Neural cell (in vitro differentiated cells): ENCODE data around the gene NUP155. TPM values are rescaled to one million over a fixed set of nuclear protein-coding genes. Genes with fewer than 3 reads are reported as not detected.
"Not testable (repeated sequence)": the region's sequence is repeated elsewhere in the genome, so short reads cannot be mapped to it uniquely, and the experiment has no call there.

Experiments
- H2AFZ ChIP-seq: fragments of 200-600, 300-800 bp; sonication (generic), shearing (Covaris generic); 2 replicates; pipeline ENCODE4 v1.6.0; 2014; ENCODE audit warnings: low read depth, mild to moderate bottlenecking, antibody characterized with exemption, low read length, moderate library complexity
- H3F3A ChIP-seq: fragments of 200-600 bp; shearing (Covaris generic); 2 replicates; pipeline ENCODE4 v1.6.1; 2016; ENCODE audit warnings: mild to moderate bottlenecking, moderate library complexity, mixed read lengths, antibody characterized with exemption, low read length; ENCODE audit not compliant: insufficient read depth, poor library complexity, severe bottlenecking
- H3K27ac ChIP-seq: fragments of 200-600, 300-800 bp; sonication (generic), shearing (Covaris generic); 2 replicates; pipeline ENCODE4 v1.5.1; 2014; ENCODE audit warnings: mild to moderate bottlenecking, low read length, moderate library complexity
- H3K27me3 ChIP-seq: fragments of 300-800, 200-600 bp; sonication (generic), shearing (Covaris generic); 2 replicates; pipeline ENCODE4 v1.6.0; 2014; ENCODE audit warnings: mild to moderate bottlenecking, low read depth, low read length, moderate library complexity; ENCODE audit not compliant: insufficient read depth
- H3K36me3 ChIP-seq: fragments of 300-800, 200-600 bp; sonication (generic), shearing (Covaris generic); 2 replicates; pipeline ENCODE4 v1.5.1; 2014; ENCODE audit warnings: mild to moderate bottlenecking, antibody characterized with exemption, low read length, moderate library complexity; ENCODE audit not compliant: insufficient read depth
- H3K4me2 ChIP-seq: fragments of 300-800, 200-600 bp; sonication (generic), shearing (Covaris generic); 2 replicates; pipeline ENCODE4 v1.6.0; 2014; ENCODE audit warnings: mild to moderate bottlenecking, low read length
- H3K4me3 ChIP-seq: fragments of 300-800, 200-600 bp; sonication (generic), shearing (Covaris generic); 2 replicates; pipeline ENCODE4 v1.5.1; 2014; ENCODE audit warnings: mild to moderate bottlenecking, low read length, moderate library complexity
- H3K79me2 ChIP-seq: fragments of 200-600 bp; shearing (Covaris generic); replicated peaks from 2 replicates; pipeline ENCODE4 v1.6.0; 2014; ENCODE audit warnings: mild to moderate bottlenecking, low read length, moderate library complexity; ENCODE audit not compliant: insufficient read depth
- H3K9ac ChIP-seq: fragments of 300-800, 200-600 bp; sonication (generic), shearing (Covaris generic); 2 replicates; pipeline ENCODE4 v1.6.1; 2016; ENCODE audit warnings: mild to moderate bottlenecking, low read length, mixed read lengths
- H3K9me2 ChIP-seq: fragments of 200-600 bp; shearing (Covaris generic); 2 replicates; pipeline ENCODE4 v1.6.1; 2016; ENCODE audit warnings: mild to moderate bottlenecking, low read length, mixed read lengths; ENCODE audit not compliant: insufficient read depth
- H3K9me3 ChIP-seq: fragments of 200-600, 300-800 bp; sonication (generic), shearing (Covaris generic); 2 replicates; pipeline ENCODE4 v1.6.1; 2016; ENCODE audit warnings: mild to moderate bottlenecking, mixed run types, low read length, moderate library complexity, mixed read lengths
- H4K20me1 ChIP-seq: fragments of 200-600 bp; shearing (Covaris generic); 2 replicates; pipeline ENCODE4 v1.6.1; 2016; ENCODE audit warnings: mild to moderate bottlenecking, mixed run types; ENCODE audit not compliant: insufficient read depth
- EP300 ChIP-seq: fragments of 450-650 bp; conservative IDR thresholded peaks from 2 replicates; pipeline ENCODE4 v1.6.1; 2014; ENCODE audit warnings: antibody characterized with exemption, mild to moderate bottlenecking, moderate library complexity; ENCODE audit not compliant: poor library complexity, severe bottlenecking
- EZH2 ChIP-seq: fragments of 200-600, 300-800 bp; shearing (Covaris generic), sonication (generic); IDR thresholded peaks from 2 replicates; pipeline ENCODE4 v1.6.1; 2014; ENCODE audit warnings: antibody characterized with exemption, low read length, borderline replicate concordance, mild to moderate bottlenecking; ENCODE audit not compliant: insufficient read depth, poor library complexity, severe bottlenecking
- MXI1 ChIP-seq: fragments of 450-650 bp; conservative IDR thresholded peaks from 2 replicates; pipeline ENCODE4 v1.6.1; 2014; ENCODE audit warnings: antibody characterized with exemption, mild to moderate bottlenecking; ENCODE audit not compliant: poor library complexity, severe bottlenecking
- POLR2AphosphoS5 ChIP-seq: IDR thresholded peaks from 2 replicates; pipeline ENCODE4 v1.6.1; 2012
- RAD21 ChIP-seq: fragments of 450-650 bp; conservative IDR thresholded peaks from 2 replicates; pipeline ENCODE4 v1.6.1; 2014; ENCODE audit warnings: antibody characterized with exemption, mild to moderate bottlenecking, moderate library complexity
- SMC3 ChIP-seq: fragments of 450-650 bp; conservative IDR thresholded peaks from 2 replicates; pipeline ENCODE4 v1.6.1; 2014; ENCODE audit warnings: antibody characterized with exemption, mild to moderate bottlenecking, moderate library complexity; ENCODE audit not compliant: poor library complexity
- TAF1 ChIP-seq: IDR thresholded peaks from 2 replicates; pipeline ENCODE4 v1.6.1; 2012; ENCODE audit warnings: low read depth
- polyA plus RNA-seq: library from polyadenylated mRNA; depleted of rRNA; stranded (reverse); fragments of >200 nt; gene quantifications from 2 replicates; pipeline ENCODE4 v1.2.3, GENCODE V29; 2014
- TF ChIP-seq, protein P1 (sequence below): fragments of 450-650 bp; IDR thresholded peaks from 2 replicates; pipeline ENCODE4 v1.5.1; 2014; ENCODE audit warnings: antibody characterized with exemption, mild to moderate bottlenecking, moderate library complexity; ENCODE audit not compliant: poor library complexity, severe bottlenecking
- TF ChIP-seq, protein P2 (sequence below): IDR thresholded peaks from 2 replicates; pipeline ENCODE4 v1.6.1; 2012; ENCODE audit warnings: borderline replicate concordance

The NUP155 gene
- polyA plus RNA-seq, 1 donor from 2014 or later = 15.9 TPM

DNA sequence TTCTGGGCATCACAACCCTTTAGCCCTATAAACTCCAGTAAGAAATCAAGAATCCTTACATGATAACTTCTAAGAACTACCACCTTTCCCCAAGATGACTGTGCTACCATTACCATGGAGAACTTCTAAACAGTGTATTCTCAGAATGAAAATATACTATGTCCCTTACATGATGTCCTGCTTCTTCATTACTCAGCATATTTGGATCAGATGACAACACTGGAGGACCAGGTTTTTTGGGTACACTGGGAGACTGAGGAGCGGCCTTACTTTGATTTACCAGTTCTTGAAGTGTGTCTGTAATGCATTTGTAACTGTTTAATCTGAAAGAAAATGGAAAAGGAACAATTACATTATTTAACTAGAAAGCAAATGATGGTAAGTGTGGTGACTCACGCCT, 66.0 kb downstream of the NUP155 start:
- H3K4me2 ChIP-seq = no peak overlapping the region
- no peaks in the 10 kb centered on the region for H3K9me3 ChIP-seq
- no peaks in the 10 kb centered on the region for H3K27me3 ChIP-seq
- no peaks in the 10 kb centered on the region for H4K20me1 ChIP-seq
- no peak overlapping the region for H3K9ac ChIP-seq
- H2AFZ ChIP-seq = no peak overlapping the region
- no peak overlapping the region for H3K4me3 ChIP-seq
- no peaks in the 10 kb centered on the region for H3K36me3 ChIP-seq
- H3K27ac ChIP-seq = no peak overlapping the region
- no peaks in the 10 kb centered on the region for H3K9me2 ChIP-seq
- TF ChIP-seq, protein P1, sequence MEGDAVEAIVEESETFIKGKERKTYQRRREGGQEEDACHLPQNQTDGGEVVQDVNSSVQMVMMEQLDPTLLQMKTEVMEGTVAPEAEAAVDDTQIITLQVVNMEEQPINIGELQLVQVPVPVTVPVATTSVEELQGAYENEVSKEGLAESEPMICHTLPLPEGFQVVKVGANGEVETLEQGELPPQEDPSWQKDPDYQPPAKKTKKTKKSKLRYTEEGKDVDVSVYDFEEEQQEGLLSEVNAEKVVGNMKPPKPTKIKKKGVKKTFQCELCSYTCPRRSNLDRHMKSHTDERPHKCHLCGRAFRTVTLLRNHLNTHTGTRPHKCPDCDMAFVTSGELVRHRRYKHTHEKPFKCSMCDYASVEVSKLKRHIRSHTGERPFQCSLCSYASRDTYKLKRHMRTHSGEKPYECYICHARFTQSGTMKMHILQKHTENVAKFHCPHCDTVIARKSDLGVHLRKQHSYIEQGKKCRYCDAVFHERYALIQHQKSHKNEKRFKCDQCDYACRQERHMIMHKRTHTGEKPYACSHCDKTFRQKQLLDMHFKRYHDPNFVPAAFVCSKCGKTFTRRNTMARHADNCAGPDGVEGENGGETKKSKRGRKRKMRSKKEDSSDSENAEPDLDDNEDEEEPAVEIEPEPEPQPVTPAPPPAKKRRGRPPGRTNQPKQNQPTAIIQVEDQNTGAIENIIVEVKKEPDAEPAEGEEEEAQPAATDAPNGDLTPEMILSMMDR = no peak
- TF ChIP-seq, protein P2, sequence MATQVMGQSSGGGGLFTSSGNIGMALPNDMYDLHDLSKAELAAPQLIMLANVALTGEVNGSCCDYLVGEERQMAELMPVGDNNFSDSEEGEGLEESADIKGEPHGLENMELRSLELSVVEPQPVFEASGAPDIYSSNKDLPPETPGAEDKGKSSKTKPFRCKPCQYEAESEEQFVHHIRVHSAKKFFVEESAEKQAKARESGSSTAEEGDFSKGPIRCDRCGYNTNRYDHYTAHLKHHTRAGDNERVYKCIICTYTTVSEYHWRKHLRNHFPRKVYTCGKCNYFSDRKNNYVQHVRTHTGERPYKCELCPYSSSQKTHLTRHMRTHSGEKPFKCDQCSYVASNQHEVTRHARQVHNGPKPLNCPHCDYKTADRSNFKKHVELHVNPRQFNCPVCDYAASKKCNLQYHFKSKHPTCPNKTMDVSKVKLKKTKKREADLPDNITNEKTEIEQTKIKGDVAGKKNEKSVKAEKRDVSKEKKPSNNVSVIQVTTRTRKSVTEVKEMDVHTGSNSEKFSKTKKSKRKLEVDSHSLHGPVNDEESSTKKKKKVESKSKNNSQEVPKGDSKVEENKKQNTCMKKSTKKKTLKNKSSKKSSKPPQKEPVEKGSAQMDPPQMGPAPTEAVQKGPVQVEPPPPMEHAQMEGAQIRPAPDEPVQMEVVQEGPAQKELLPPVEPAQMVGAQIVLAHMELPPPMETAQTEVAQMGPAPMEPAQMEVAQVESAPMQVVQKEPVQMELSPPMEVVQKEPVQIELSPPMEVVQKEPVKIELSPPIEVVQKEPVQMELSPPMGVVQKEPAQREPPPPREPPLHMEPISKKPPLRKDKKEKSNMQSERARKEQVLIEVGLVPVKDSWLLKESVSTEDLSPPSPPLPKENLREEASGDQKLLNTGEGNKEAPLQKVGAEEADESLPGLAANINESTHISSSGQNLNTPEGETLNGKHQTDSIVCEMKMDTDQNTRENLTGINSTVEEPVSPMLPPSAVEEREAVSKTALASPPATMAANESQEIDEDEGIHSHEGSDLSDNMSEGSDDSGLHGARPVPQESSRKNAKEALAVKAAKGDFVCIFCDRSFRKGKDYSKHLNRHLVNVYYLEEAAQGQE = no peak
- TF ChIP-seq TAF1 (no peak), RAD21 (no peak), POLR2AphosphoS5 (no peak), MXI1 (no peak), EP300 (no peak), EZH2 (no peak), SMC3 (no peak)
- no peaks in the 10 kb centered on the region for H3K79me2 ChIP-seq
- no peaks in the 10 kb centered on the region for H3F3A ChIP-seq

DNA sequence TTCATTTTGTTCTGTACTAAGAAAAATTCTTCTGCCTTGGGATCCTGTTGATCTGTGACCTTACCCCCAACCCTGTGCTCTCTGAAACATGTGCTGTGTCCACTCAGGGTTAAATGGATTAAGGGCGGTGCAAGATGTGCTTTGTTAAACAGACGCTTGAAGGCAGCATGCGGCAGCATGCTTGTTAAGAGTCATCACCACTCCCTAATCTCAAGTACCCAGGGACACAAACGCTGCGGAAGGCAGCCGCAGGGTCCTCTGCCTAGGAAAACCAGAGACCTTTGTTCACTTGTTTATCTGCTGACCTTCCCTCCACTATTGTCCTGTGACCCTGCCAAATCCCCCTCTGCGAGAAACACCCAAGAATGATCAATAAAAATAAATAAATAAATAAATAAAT, 74.6 kb downstream of the NUP155 start:
- H3K4me3 ChIP-seq, H2AFZ ChIP-seq, H4K20me1 ChIP-seq, H3K9me3 ChIP-seq, H3K36me3 ChIP-seq, H3F3A ChIP-seq, H3K4me2 ChIP-seq, H3K79me2 ChIP-seq, H3K9me2 ChIP-seq, H3K27me3 ChIP-seq, H3K27ac ChIP-seq, H3K9ac ChIP-seq: not testable (repeated sequence)

DNA sequence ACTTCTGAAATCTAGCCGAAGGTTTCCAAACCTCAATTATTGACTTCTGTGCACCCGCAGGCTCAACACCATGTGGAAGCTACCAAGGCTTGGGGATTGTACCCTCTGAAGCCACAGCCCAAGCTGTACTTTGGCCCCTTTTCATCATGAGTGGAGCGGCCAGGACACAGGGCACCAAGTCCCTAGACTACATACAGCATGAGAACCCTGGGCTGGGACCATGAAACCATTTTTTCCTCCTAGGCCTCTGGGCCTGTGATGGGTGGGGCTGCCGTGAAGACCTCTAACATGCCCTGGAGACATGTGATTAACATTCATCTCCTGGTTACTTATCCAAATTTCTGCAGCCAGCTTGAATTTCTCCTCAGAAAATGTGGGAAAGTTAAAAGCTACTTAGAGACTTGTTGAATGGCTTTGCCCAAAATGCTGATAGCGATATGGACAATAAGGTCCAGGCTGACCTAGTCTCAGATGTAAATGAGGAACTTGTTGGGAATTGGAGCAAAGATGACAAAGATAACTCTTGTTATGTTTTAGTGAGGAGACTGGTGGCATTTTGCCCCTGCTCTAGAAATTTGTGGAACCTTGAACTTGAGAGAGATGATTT, 87.6 kb downstream of the NUP155 start:
- H3K27me3 ChIP-seq = no peaks in the 10 kb centered on the region
- H3K36me3 ChIP-seq = no peaks in the 10 kb centered on the region
- H3K9me3 ChIP-seq = no peaks in the 10 kb centered on the region

More for the DNA sequence above, 87.6 kb downstream of the NUP155 start:
- Histone ChIP-seq H4K20me1 (no peaks in the 10 kb centered on the region), H3K9me2 (no peaks in the 10 kb centered on the region), H3K4me3 (no peak overlapping the region), H3K27ac (no peak overlapping the region), H3F3A (no peaks in the 10 kb centered on the region), H2AFZ (no peak overlapping the region), H3K79me2 (no peaks in the 10 kb centered on the region), H3K9ac (no peak overlapping the region), H3K4me2 (no peak overlapping the region)
- TF ChIP-seq, protein P2 = no peak
- no peak for TF ChIP-seq RAD21
- TF ChIP-seq SMC3 = no peak
- no peak for TF ChIP-seq MXI1
- no peak for TF ChIP-seq EZH2
- no peak for TF ChIP-seq POLR2AphosphoS5
- no peak for TF ChIP-seq EP300
- no peak for TF ChIP-seq TAF1
- TF ChIP-seq, protein P1 = no peak
